Activated T-helper 2 cell treated with anti-CD3 and anti-CD28 coated beads, Interferon-gamma antibody, Interleukin-2, Interleukin-4, amounts not matched to agents 10 μg/mL and 5 μg/mL and 100 μg/mL, durations not matched to agents 14 hours and 24 hours and 36 hours (primary cell): ENCODE results near the gene TREX2. TPM values are rescaled to one million over a fixed set of nuclear protein-coding genes. Genes with fewer than 3 reads are reported as not detected.
"Not testable (repeated sequence)": the region's sequence is repeated elsewhere in the genome, so short reads cannot be mapped to it uniquely, and the experiment has no call there.

Source experiments
- DNase-seq: peaks from one replicate; pipeline ENCODE4 v3.0.0; 2021; ENCODE audit warnings: low spot score
- H3K27ac Mint-ChIP-seq: one replicate; pipeline ENCODE4 v1.8.0; 2021; ENCODE audit warnings: mixed read lengths
- H3K27me3 Mint-ChIP-seq: one replicate; pipeline ENCODE4 v1.8.0; 2021; ENCODE audit warnings: low read depth, mixed read lengths
- H3K36me3 Mint-ChIP-seq: one replicate; pipeline ENCODE4 v1.8.0; 2021; ENCODE audit warnings: low read depth, mixed read lengths
- H3K4me1 Mint-ChIP-seq: one replicate; pipeline ENCODE4 v1.8.0; 2021; ENCODE audit warnings: low read depth, mixed read lengths
- H3K4me3 Mint-ChIP-seq: one replicate; pipeline ENCODE4 v1.8.0; 2021; ENCODE audit warnings: low read depth, mild to moderate bottlenecking, moderate library complexity, mixed read lengths
- H3K9me3 Mint-ChIP-seq: one replicate; pipeline ENCODE4 v1.8.0; 2021; ENCODE audit warnings: mixed read lengths
- intact Hi-C: fragments of 100-400 bp; cut with micrococcal nuclease; formaldehyde crosslinking; loops from one replicate; pipeline ENCODE4 v1.15.1; 2023
- total RNA-seq: library from RNA; stranded (reverse); gene quantifications from 2 replicates; pipeline ENCODE4 v1.2.3, GENCODE V29; 2022

Gene TREX2
- total RNA-seq, 1 donor from 2014 or later, result 0.94 TPM

GRCh38 chrX:153404333-153404732, 41.5 kb downstream of the TREX2 start:
- H3K4me1 Mint-ChIP-seq, H3K36me3 Mint-ChIP-seq, H3K9me3 Mint-ChIP-seq, H3K4me3 Mint-ChIP-seq, intact Hi-C loops, DNase-seq, H3K27ac Mint-ChIP-seq, H3K27me3 Mint-ChIP-seq: not testable (repeated sequence)

- Mint-ChIP-seq H3K4me1 (no peaks in the 10 kb centered on the region), H3K4me3 (no peak within 1 kb of the TSS), H3K27me3 (peaks cover 6% of the 10 kb centered on the region), H3K27ac (no peak within 1 kb of the TSS), H3K9me3 (no peaks in the 10 kb centered on the region), H3K36me3 (no peaks in the 10 kb centered on the region)
- intact Hi-C loops, result no loop called here
- no peak for DNase-seq
These were observed 44.6 kb downstream of the TREX2 start, which contains the start of gene PNMA6E for GRCh38 chrX:153401133-153401764. PNMA6E (minus strand) TSS chrX:153401350; CDS start chrX:153398849, 2,501 bp downstream.

- peaks cover 6% of the 10 kb centered on the region for H3K27me3 Mint-ChIP-seq
These were observed 45.4 kb downstream of the TREX2 start for GRCh38 chrX:153400146-153401132.

GRCh38 chrX:153398275-153398960, 47.4 kb downstream of the TREX2 start:
- H3K4me1 Mint-ChIP-seq, result peaks cover 11% of the 10 kb centered on the region
- H3K9me3 Mint-ChIP-seq, result no peaks in the 10 kb centered on the region
- no peak for DNase-seq
- H3K27ac Mint-ChIP-seq, result no peak overlapping the region
- no peaks in the 10 kb centered on the region for H3K36me3 Mint-ChIP-seq
- peaks cover 6% of the 10 kb centered on the region for H3K27me3 Mint-ChIP-seq
- intact Hi-C loops, result no loop called here
- H3K4me3 Mint-ChIP-seq, result no peak overlapping the region

More at GRCh38 chrX:153400146-153401132, 45.4 kb downstream of the TREX2 start:
- H3K4me3 Mint-ChIP-seq, result no peak overlapping the region
- H3K27ac Mint-ChIP-seq, result no peak overlapping the region
- H3K9me3 Mint-ChIP-seq, result no peaks in the 10 kb centered on the region
- peak; percentile 37 for DNase-seq
- peaks cover under 1% of the 10 kb centered on the region for H3K4me1 Mint-ChIP-seq
- H3K36me3 Mint-ChIP-seq, result no peaks in the 10 kb centered on the region
- intact Hi-C loops, result no loop called here

GRCh38 chrX:153397256-153397960, 48.4 kb downstream of the TREX2 start:
- intact Hi-C loops, result no loop called here
- Mint-ChIP-seq H3K4me3 (no peak overlapping the region), H3K27me3 (no peaks in the 10 kb centered on the region)

GRCh38 chrX:153396320-153397195, 49.3 kb downstream of the TREX2 start:
- DNase-seq, result no peak
- intact Hi-C loops, result no loop called here
- H3K27ac Mint-ChIP-seq, result no peak overlapping the region

More at GRCh38 chrX:153397256-153397960, 48.4 kb downstream of the TREX2 start:
- Mint-ChIP-seq H3K9me3 (no peaks in the 10 kb centered on the region), H3K4me1 (peaks cover 11% of the 10 kb centered on the region), H3K36me3 (no peaks in the 10 kb centered on the region), H3K27ac (no peak overlapping the region)
- DNase-seq, result no peak

GRCh38 chrX:153395613-153396319, 50.1 kb downstream of the TREX2 start:
- H3K36me3 Mint-ChIP-seq, result no peaks in the 10 kb centered on the region
- no peaks in the 10 kb centered on the region for H3K27me3 Mint-ChIP-seq
- intact Hi-C loops, result no loop called here
- no peaks in the 10 kb centered on the region for H3K9me3 Mint-ChIP-seq
- no peak overlapping the region for H3K27ac Mint-ChIP-seq
- DNase-seq, result no peak
- H3K4me1 Mint-ChIP-seq, result peaks cover 11% of the 10 kb centered on the region
- no peak overlapping the region for H3K4me3 Mint-ChIP-seq

More at GRCh38 chrX:153396320-153397195, 49.3 kb downstream of the TREX2 start:
- Mint-ChIP-seq H3K9me3 (no peaks in the 10 kb centered on the region), H3K27me3 (no peaks in the 10 kb centered on the region), H3K4me1 (peaks cover 11% of the 10 kb centered on the region), H3K4me3 (no peak overlapping the region), H3K36me3 (no peaks in the 10 kb centered on the region)

GRCh38 chrX:153394612-153395011, 51.2 kb downstream of the TREX2 start:
- intact Hi-C loops, result no loop called here
- no peaks in the 10 kb centered on the region for H3K27me3 Mint-ChIP-seq
- no peak overlapping the region for H3K4me3 Mint-ChIP-seq
- no peak for DNase-seq
- H3K36me3 Mint-ChIP-seq, result no peaks in the 10 kb centered on the region
- H3K4me1 Mint-ChIP-seq, result peaks cover 11% of the 10 kb centered on the region
- H3K27ac Mint-ChIP-seq, result no peak overlapping the region
- no peaks in the 10 kb centered on the region for H3K9me3 Mint-ChIP-seq

Other genes with a start within 250 kb of the TREX2 start
- gene PNMA6F, start 124.3 kb downstream of the TREX2 start, total RNA-seq, result not detected in 2 replicates
- 17.1 and 17.2 TPM in 2 replicates for gene ZNF275, start 111.9 kb downstream of the TREX2 start, total RNA-seq
- gene PNMA6E, start 44.7 kb downstream of the TREX2 start, total RNA-seq, result not detected in 2 replicates
- gene ZFP92, start 34.6 kb downstream of the TREX2 start, total RNA-seq, result 1.8 and 2.1 TPM in 2 replicates
- 58.2 and 62.0 TPM in 2 replicates for gene HAUS7, start 24.5 kb upstream of the TREX2 start, total RNA-seq
- gene BGN, start 48.9 kb upstream of the TREX2 start, total RNA-seq, result not detected in 2 replicates
- not detected in 2 replicates for gene ATP2B3, start 71.6 kb upstream of the TREX2 start, total RNA-seq
- 23.6 and 25.3 TPM in 2 replicates for gene CCNQ, start 153.1 kb upstream of the TREX2 start, total RNA-seq
- 0.11 and 0.16 TPM in 2 replicates for gene DUSP9, start 201.1 kb upstream of the TREX2 start, total RNA-seq
- 0.18 and 0.43 TPM in 2 replicates for gene PNCK, start 227.8 kb upstream of the TREX2 start, total RNA-seq
- gene SLC6A8, start 241.9 kb upstream of the TREX2 start, total RNA-seq, result 2.2 and 2.5 TPM in 2 replicates